Neural cell (in vitro differentiated cells): Measurements from ENCODE around the gene RGS6. TPM values are rescaled to one million over a fixed set of nuclear protein-coding genes. Genes with fewer than 3 reads are reported as not detected.

ENCODE experiments used
- H2AFZ ChIP-seq: fragments of 200-600, 300-800 bp; sonication (generic), shearing (Covaris generic); 2 replicates; pipeline ENCODE4 v1.6.0; 2014; ENCODE audit warnings: low read depth, mild to moderate bottlenecking, antibody characterized with exemption, low read length, moderate library complexity
- H3F3A ChIP-seq: fragments of 200-600 bp; shearing (Covaris generic); 2 replicates; pipeline ENCODE4 v1.6.1; 2016; ENCODE audit warnings: mild to moderate bottlenecking, moderate library complexity, mixed read lengths, antibody characterized with exemption, low read length; ENCODE audit not compliant: insufficient read depth, poor library complexity, severe bottlenecking
- H3K27ac ChIP-seq: fragments of 200-600, 300-800 bp; sonication (generic), shearing (Covaris generic); 2 replicates; pipeline ENCODE4 v1.5.1; 2014; ENCODE audit warnings: mild to moderate bottlenecking, low read length, moderate library complexity
- H3K27me3 ChIP-seq: fragments of 300-800, 200-600 bp; sonication (generic), shearing (Covaris generic); 2 replicates; pipeline ENCODE4 v1.6.0; 2014; ENCODE audit warnings: mild to moderate bottlenecking, low read depth, low read length, moderate library complexity; ENCODE audit not compliant: insufficient read depth
- H3K36me3 ChIP-seq: fragments of 300-800, 200-600 bp; sonication (generic), shearing (Covaris generic); 2 replicates; pipeline ENCODE4 v1.5.1; 2014; ENCODE audit warnings: mild to moderate bottlenecking, antibody characterized with exemption, low read length, moderate library complexity; ENCODE audit not compliant: insufficient read depth
- H3K4me2 ChIP-seq: fragments of 300-800, 200-600 bp; sonication (generic), shearing (Covaris generic); 2 replicates; pipeline ENCODE4 v1.6.0; 2014; ENCODE audit warnings: mild to moderate bottlenecking, low read length
- H3K4me3 ChIP-seq: fragments of 300-800, 200-600 bp; sonication (generic), shearing (Covaris generic); 2 replicates; pipeline ENCODE4 v1.5.1; 2014; ENCODE audit warnings: mild to moderate bottlenecking, low read length, moderate library complexity
- H3K79me2 ChIP-seq: fragments of 200-600 bp; shearing (Covaris generic); replicated peaks from 2 replicates; pipeline ENCODE4 v1.6.0; 2014; ENCODE audit warnings: mild to moderate bottlenecking, low read length, moderate library complexity; ENCODE audit not compliant: insufficient read depth
- H3K9ac ChIP-seq: fragments of 300-800, 200-600 bp; sonication (generic), shearing (Covaris generic); 2 replicates; pipeline ENCODE4 v1.6.1; 2016; ENCODE audit warnings: mild to moderate bottlenecking, low read length, mixed read lengths
- H3K9me2 ChIP-seq: fragments of 200-600 bp; shearing (Covaris generic); 2 replicates; pipeline ENCODE4 v1.6.1; 2016; ENCODE audit warnings: mild to moderate bottlenecking, low read length, mixed read lengths; ENCODE audit not compliant: insufficient read depth
- H3K9me3 ChIP-seq: fragments of 200-600, 300-800 bp; sonication (generic), shearing (Covaris generic); 2 replicates; pipeline ENCODE4 v1.6.1; 2016; ENCODE audit warnings: mild to moderate bottlenecking, mixed run types, low read length, moderate library complexity, mixed read lengths
- H4K20me1 ChIP-seq: fragments of 200-600 bp; shearing (Covaris generic); 2 replicates; pipeline ENCODE4 v1.6.1; 2016; ENCODE audit warnings: mild to moderate bottlenecking, mixed run types; ENCODE audit not compliant: insufficient read depth
- EP300 ChIP-seq: fragments of 450-650 bp; conservative IDR thresholded peaks from 2 replicates; pipeline ENCODE4 v1.6.1; 2014; ENCODE audit warnings: antibody characterized with exemption, mild to moderate bottlenecking, moderate library complexity; ENCODE audit not compliant: poor library complexity, severe bottlenecking
- EZH2 ChIP-seq: fragments of 200-600, 300-800 bp; shearing (Covaris generic), sonication (generic); IDR thresholded peaks from 2 replicates; pipeline ENCODE4 v1.6.1; 2014; ENCODE audit warnings: antibody characterized with exemption, low read length, borderline replicate concordance, mild to moderate bottlenecking; ENCODE audit not compliant: insufficient read depth, poor library complexity, severe bottlenecking
- MXI1 ChIP-seq: fragments of 450-650 bp; conservative IDR thresholded peaks from 2 replicates; pipeline ENCODE4 v1.6.1; 2014; ENCODE audit warnings: antibody characterized with exemption, mild to moderate bottlenecking; ENCODE audit not compliant: poor library complexity, severe bottlenecking
- POLR2AphosphoS5 ChIP-seq: IDR thresholded peaks from 2 replicates; pipeline ENCODE4 v1.6.1; 2012
- RAD21 ChIP-seq: fragments of 450-650 bp; conservative IDR thresholded peaks from 2 replicates; pipeline ENCODE4 v1.6.1; 2014; ENCODE audit warnings: antibody characterized with exemption, mild to moderate bottlenecking, moderate library complexity
- SMC3 ChIP-seq: fragments of 450-650 bp; conservative IDR thresholded peaks from 2 replicates; pipeline ENCODE4 v1.6.1; 2014; ENCODE audit warnings: antibody characterized with exemption, mild to moderate bottlenecking, moderate library complexity; ENCODE audit not compliant: poor library complexity
- TAF1 ChIP-seq: IDR thresholded peaks from 2 replicates; pipeline ENCODE4 v1.6.1; 2012; ENCODE audit warnings: low read depth
- polyA plus RNA-seq: library from polyadenylated mRNA; depleted of rRNA; stranded (reverse); fragments of >200 nt; gene quantifications from 2 replicates; pipeline ENCODE4 v1.2.3, GENCODE V29; 2014
- TF ChIP-seq, protein P1 (sequence below): IDR thresholded peaks from 2 replicates; pipeline ENCODE4 v1.6.1; 2012; ENCODE audit warnings: borderline replicate concordance
- TF ChIP-seq, protein P2 (sequence below): fragments of 450-650 bp; IDR thresholded peaks from 2 replicates; pipeline ENCODE4 v1.5.1; 2014; ENCODE audit warnings: antibody characterized with exemption, mild to moderate bottlenecking, moderate library complexity; ENCODE audit not compliant: poor library complexity, severe bottlenecking

RGS6 gene
- polyA plus RNA-seq, 1 donor from 2014 or later = 7.3 TPM

DNA sequence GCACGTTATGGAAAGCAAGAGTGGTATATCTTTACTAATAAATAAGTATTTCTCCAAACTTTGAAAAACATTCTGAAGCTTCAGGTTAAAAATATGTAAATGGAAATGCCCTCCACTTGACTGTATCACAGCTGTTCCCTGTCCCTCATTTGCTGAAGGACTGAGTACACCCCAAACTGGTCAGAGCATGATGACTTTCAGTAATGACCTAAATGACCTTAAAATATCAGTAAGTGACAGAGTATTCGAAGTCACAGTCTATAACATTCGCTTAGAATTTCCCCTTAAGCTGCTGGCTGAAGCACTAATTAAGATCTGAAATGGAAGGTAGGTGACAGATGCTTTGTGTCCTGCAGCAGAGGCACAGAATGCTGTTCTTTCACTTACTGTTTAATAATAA lies 191.5 kb downstream of the RGS6 start:
- H4K20me1 ChIP-seq = no peaks in the 10 kb centered on the region
- H3K9me3 ChIP-seq = no peaks in the 10 kb centered on the region
- H3K36me3 ChIP-seq = no peaks in the 10 kb centered on the region
- H3K27me3 ChIP-seq = no peaks in the 10 kb centered on the region
- no peak for TF ChIP-seq EP300
- TF ChIP-seq, protein P1, sequence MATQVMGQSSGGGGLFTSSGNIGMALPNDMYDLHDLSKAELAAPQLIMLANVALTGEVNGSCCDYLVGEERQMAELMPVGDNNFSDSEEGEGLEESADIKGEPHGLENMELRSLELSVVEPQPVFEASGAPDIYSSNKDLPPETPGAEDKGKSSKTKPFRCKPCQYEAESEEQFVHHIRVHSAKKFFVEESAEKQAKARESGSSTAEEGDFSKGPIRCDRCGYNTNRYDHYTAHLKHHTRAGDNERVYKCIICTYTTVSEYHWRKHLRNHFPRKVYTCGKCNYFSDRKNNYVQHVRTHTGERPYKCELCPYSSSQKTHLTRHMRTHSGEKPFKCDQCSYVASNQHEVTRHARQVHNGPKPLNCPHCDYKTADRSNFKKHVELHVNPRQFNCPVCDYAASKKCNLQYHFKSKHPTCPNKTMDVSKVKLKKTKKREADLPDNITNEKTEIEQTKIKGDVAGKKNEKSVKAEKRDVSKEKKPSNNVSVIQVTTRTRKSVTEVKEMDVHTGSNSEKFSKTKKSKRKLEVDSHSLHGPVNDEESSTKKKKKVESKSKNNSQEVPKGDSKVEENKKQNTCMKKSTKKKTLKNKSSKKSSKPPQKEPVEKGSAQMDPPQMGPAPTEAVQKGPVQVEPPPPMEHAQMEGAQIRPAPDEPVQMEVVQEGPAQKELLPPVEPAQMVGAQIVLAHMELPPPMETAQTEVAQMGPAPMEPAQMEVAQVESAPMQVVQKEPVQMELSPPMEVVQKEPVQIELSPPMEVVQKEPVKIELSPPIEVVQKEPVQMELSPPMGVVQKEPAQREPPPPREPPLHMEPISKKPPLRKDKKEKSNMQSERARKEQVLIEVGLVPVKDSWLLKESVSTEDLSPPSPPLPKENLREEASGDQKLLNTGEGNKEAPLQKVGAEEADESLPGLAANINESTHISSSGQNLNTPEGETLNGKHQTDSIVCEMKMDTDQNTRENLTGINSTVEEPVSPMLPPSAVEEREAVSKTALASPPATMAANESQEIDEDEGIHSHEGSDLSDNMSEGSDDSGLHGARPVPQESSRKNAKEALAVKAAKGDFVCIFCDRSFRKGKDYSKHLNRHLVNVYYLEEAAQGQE = no peak
- no peak overlapping the region for H3K4me3 ChIP-seq
- H3K9ac ChIP-seq = no peak overlapping the region
- H3K9me2 ChIP-seq = no peaks in the 10 kb centered on the region
- H3K27ac ChIP-seq = no peak overlapping the region
- H3K79me2 ChIP-seq = no peaks in the 10 kb centered on the region
- H3F3A ChIP-seq = no peaks in the 10 kb centered on the region
- H2AFZ ChIP-seq = no peak overlapping the region
- H3K4me2 ChIP-seq = no peak overlapping the region

DNA sequence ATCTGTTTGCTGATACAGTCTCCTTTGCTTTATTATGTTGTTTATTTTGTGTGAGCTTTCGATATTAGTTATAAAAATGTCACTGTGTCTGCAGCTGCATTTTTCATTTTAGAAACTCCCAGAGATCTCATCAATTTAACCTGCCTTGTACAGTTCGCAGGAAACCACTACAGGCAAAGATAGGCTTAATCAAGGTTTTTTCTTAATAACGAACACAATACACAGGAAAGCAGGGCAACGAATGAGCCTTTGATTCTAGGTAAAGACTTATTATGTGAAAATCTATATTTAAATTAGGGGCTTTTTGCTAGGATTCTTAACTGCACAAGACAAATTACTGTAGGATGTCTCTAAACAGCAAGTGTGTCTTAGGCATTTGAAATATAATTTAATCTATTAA lies 191.9 kb downstream of the RGS6 start:
- no peak overlapping the region for H3K9ac ChIP-seq
- no peaks in the 10 kb centered on the region for H4K20me1 ChIP-seq
- TF ChIP-seq SMC3 (no peak), EP300 (no peak), RAD21 (no peak), MXI1 (no peak), POLR2AphosphoS5 (no peak), EZH2 (no peak), TAF1 (no peak)
- TF ChIP-seq, protein P1 = no peak
- TF ChIP-seq, protein P2, sequence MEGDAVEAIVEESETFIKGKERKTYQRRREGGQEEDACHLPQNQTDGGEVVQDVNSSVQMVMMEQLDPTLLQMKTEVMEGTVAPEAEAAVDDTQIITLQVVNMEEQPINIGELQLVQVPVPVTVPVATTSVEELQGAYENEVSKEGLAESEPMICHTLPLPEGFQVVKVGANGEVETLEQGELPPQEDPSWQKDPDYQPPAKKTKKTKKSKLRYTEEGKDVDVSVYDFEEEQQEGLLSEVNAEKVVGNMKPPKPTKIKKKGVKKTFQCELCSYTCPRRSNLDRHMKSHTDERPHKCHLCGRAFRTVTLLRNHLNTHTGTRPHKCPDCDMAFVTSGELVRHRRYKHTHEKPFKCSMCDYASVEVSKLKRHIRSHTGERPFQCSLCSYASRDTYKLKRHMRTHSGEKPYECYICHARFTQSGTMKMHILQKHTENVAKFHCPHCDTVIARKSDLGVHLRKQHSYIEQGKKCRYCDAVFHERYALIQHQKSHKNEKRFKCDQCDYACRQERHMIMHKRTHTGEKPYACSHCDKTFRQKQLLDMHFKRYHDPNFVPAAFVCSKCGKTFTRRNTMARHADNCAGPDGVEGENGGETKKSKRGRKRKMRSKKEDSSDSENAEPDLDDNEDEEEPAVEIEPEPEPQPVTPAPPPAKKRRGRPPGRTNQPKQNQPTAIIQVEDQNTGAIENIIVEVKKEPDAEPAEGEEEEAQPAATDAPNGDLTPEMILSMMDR = no peak
- H3K4me3 ChIP-seq = no peak overlapping the region
- no peak overlapping the region for H3K27ac ChIP-seq
- no peaks in the 10 kb centered on the region for H3K79me2 ChIP-seq
- H3K36me3 ChIP-seq = no peaks in the 10 kb centered on the region
- no peaks in the 10 kb centered on the region for H3F3A ChIP-seq
- no peak overlapping the region for H2AFZ ChIP-seq
- H3K27me3 ChIP-seq = no peaks in the 10 kb centered on the region
- H3K9me3 ChIP-seq = no peaks in the 10 kb centered on the region
- no peaks in the 10 kb centered on the region for H3K9me2 ChIP-seq
- H3K4me2 ChIP-seq = no peak overlapping the region
